ENCODE data around the gene VASN.
A peak's percentile ranks its signal among the peaks of the same experiment; 100 is the strongest.

The VASN gene

DNA sequence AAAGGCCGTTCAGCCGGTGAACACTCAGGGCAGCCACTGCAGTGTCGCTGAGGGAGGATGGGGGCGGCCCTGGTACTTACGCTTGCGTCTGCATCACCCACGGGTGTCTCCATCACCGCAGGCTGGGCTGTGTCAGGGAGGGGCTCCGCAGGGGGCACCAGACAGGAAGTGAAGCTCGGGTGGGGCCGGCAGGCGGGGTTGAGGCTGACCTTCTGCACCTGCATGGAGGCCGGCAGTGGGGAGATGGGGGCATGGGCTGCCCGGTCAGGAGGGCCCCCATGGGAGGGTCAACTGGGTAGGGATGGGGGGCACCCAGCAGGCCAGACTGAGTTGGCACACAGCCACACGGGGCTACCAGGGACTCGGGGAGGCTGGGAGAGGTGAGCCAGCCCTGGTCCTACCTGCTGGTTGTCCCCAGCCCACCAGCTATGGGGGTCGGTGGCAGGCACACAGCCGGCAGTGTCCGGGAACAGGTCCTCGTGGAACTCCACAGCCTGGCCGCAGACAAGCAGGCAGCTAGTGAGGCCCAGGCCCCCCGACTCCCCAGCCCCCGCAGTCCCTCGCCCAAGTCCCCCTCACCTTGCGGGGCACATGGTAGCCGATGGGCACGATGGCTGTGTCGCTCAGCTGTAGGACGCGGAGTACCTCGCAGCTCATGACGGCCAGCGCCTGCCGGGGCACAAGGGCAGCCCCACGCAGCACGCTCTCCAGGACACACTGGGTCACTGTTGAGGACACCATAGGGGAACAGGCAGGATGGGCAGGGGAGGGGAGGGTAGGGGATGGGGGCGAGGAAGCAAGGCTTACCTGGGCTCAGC, 7.2 kb upstream of the VASN start:
- DNase-seq (ENCODE audit: low read depth): no peak
- TF ChIP-seq, protein P1, sequence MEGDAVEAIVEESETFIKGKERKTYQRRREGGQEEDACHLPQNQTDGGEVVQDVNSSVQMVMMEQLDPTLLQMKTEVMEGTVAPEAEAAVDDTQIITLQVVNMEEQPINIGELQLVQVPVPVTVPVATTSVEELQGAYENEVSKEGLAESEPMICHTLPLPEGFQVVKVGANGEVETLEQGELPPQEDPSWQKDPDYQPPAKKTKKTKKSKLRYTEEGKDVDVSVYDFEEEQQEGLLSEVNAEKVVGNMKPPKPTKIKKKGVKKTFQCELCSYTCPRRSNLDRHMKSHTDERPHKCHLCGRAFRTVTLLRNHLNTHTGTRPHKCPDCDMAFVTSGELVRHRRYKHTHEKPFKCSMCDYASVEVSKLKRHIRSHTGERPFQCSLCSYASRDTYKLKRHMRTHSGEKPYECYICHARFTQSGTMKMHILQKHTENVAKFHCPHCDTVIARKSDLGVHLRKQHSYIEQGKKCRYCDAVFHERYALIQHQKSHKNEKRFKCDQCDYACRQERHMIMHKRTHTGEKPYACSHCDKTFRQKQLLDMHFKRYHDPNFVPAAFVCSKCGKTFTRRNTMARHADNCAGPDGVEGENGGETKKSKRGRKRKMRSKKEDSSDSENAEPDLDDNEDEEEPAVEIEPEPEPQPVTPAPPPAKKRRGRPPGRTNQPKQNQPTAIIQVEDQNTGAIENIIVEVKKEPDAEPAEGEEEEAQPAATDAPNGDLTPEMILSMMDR (conservative IDR thresholded peaks at IDR 0.05; ENCODE audit: low read length): no peak
- H3K4me3 ChIP-seq (ENCODE audit: low read length): no peak overlapping the region

DNA sequence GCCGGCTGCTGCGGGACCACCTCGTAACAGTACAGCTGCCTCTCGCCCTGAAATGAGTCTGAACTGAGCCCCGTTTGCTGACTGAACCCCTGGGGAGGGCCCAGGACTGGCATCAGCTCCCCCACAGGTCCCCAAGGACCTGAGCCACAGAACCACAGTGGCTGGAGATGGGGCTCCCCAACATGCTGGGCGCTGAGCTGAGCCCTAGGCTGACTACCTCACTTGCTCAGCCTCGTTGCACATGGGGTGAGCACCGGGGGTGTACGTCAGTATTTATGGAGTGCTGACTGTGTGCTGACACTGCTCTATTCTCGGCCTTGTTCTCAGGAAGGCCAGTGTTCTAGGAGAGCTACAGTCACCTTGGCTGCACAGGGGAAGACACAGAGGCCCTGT, 6.6 kb upstream of the VASN start:
- DNase-seq (ENCODE audit: low read depth): no peak
- TF ChIP-seq, protein P1 (conservative IDR thresholded peaks at IDR 0.05; ENCODE audit: low read length): no peak
- H3K4me3 ChIP-seq (ENCODE audit: low read length): no peak overlapping the region

DNA sequence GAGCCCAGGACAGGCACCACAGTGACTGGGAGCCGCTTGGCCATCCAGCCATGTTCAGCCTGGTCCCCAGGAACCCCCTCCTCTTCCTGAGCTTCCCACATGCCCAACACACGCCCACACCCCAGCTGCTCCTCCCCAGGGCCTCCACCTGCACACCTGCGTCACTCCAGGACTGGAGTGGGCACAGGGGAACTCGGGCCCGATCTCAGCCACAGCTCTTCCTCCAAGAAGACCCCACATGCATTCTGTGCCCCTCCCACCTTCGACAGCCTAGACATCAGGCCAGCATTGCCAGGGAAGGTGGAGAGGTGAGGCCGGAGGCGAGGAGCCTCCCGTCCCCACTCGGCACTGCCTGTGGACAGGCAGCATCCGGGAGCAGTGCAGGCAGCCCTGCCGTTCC, 6.0 kb upstream of the VASN start:
- DNase-seq (ENCODE audit: low read depth): no peak
- TF ChIP-seq, protein P1 (conservative IDR thresholded peaks at IDR 0.05; ENCODE audit: low read length): no peak
- H3K4me3 ChIP-seq (ENCODE audit: low read length): no peak overlapping the region

DNA sequence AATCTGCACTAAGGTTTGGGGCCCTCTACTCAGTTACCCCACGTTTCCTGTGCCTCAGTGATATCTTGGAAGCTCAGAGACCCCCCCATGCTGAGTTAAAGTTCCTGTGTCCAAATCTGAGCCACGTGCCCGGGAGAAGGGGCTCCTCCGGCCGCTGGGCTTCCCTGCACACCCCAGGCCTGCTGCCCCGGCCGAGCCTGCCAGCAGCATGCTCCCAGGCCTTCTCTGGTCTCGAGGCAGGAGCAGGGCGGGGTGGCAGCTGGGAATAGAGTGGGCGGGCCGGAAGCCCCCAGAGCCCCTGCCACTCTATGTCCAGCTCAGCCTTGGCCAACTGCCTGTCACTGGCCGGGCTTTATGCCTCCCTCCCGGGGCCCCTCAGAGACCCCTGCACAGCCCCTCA, 5.6 kb upstream of the VASN start:
- no peak overlapping the region for H3K4me3 ChIP-seq (ENCODE audit: low read length)
- DNase-seq (ENCODE audit: low read depth): no peak
- TF ChIP-seq, protein P1 (conservative IDR thresholded peaks at IDR 0.05; ENCODE audit: low read length): no peak

DNA sequence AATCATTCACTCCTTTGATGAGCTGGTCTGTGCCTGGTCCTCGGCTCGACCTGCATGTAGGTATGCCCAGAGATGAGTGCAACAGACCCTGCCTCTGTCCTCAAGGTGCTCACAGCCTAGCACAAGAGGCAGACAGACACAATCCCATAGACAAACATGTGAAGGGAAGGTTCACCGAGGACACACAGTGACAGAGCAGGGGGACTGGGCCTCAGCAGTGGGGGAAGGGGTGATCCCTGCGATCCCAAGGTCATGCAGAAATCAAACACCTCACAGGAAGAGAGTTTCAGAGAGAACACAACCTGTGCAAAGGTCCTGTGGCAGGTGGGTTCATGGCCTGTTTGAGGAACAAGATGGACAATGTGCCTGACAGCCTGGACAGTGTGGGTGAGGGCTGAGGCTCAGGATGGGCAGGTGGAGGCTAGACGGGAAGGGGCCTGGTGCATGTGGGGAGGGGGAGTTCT, 4.2 kb upstream of the VASN start:
- TF ChIP-seq, protein P1 (conservative IDR thresholded peaks at IDR 0.05; ENCODE audit: low read length): no peak
- no peak for DNase-seq (ENCODE audit: low read depth)
- no peak overlapping the region for H3K4me3 ChIP-seq (ENCODE audit: low read length)

DNA sequence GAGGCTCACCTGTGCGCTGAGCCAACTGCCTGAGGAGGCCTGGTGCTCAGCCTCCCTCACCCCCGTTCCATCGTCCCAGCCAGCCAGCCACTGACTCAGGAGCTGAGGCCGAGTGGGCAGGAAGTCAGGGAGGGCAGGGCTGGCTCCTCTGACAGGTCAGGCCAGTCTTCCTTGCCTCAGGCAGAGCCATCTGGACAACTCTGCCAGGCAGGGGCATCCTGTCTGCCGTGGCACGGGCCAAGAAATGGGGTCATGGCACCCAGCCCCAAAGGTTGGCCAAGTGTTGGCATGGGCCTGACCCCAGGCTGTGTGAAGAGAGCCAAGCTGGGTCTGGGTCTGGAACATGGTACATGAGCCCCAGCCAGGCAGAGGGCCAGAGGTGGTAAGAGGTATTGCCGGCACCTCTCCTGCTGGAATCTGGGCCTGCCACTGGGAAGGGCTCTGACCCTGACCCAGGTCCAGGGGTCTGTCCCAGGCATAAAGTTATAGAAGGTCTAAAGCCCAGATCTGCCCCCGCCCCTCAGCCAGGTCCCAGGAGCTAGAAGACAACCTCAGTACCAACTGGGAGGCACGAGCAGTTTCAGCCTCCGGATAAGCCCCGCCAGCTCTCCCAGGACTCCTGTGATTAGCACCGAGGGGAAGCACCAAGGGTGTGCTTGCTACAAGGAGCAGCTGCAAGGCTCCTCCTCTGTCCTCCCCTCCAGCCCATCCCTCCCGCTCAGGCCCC, 2.5 kb upstream of the VASN start:
- H3K4me3 ChIP-seq (ENCODE audit: low read length): no peak overlapping the region
- DNase-seq (ENCODE audit: low read depth): peak; percentile 58
- TF ChIP-seq, protein P1 (conservative IDR thresholded peaks at IDR 0.05; ENCODE audit: low read length): no peak

DNA sequence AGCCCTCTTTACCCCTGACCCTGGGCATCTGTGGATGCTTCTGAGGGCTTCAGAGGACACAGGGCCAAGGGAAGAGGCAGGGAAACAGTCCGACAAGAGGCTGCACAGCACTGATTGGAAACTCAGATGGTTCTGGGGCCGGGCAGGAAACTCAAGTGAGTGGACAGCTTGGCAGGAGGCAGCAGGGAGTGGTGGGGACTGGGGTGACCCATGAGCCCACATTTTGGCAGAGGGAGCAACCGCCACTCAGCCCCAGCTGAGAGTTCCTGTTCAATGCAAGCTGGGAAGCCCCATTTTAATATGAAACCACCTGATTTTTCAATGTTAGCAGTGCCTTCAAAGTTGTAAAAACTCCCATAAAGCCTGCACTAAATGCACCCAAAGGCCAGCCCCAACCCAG, 1.5 kb upstream of the VASN start:
- TF ChIP-seq, protein P1 (conservative IDR thresholded peaks at IDR 0.05; ENCODE audit: low read length): no peak
- no peak overlapping the region for H3K4me3 ChIP-seq (ENCODE audit: low read length)
- no peak for DNase-seq (ENCODE audit: low read depth)
